ENCODE data around the gene PRKAG2. TPM values are rescaled to one million over a fixed set of nuclear protein-coding genes. Genes with fewer than 3 reads are reported as not detected.

Gene PRKAG2
- total RNA-seq, 1 experiment from 2014 or later, result 73.9 TPM

DNA sequence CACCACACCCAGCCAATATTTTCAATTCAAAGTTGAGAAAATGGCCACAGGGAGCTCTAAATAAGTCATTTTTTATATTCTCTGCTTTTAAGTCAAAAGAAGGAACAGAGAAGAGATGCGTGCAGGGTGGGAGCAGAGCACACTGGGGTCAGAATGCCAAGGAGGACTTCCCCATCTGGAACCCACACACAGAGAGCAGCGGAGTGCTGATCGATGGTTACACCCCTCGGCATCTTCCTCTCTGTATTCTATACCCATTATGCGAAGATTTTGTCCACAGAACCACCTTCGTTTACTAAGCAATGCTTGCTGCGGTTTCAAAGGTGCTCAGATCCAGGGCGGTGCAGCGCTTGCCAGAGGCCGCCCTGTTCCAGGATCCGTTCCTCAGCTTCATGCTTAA, 265.9 kb downstream of the PRKAG2 start:
- BruUV-seq (replicated peaks), result no TSS peak
- intact Hi-C loops (cut with micrococcal nuclease), result no loop called here
- ChIA-PET CTCF (interaction anchor here (1.7 to 1.8 kb wide), 3 partner anchors 15 to 149 kb away, joined by 3 to 9 read pairs (median 7); no protein-coding TSS in a partner anchor), POLR2A (interaction anchor here (0.8 kb wide), 2 partner anchors 16 to 34 kb away, joined by 3 read pairs; no protein-coding TSS in a partner anchor)
- no peaks in the 10 kb centered on the region for H3K27me3 Mint-ChIP-seq (ENCODE audit: insufficient read depth, unreplicated experiment)
- H3K36me3 Mint-ChIP-seq (ENCODE audit: insufficient read depth, unreplicated experiment), result peaks cover 69% of the 10 kb centered on the region
- no peak overlapping the region for H3K4me3 Mint-ChIP-seq (ENCODE audit: unreplicated experiment)
- peaks cover 16% of the 10 kb centered on the region for H3K4me1 Mint-ChIP-seq (ENCODE audit: insufficient read depth, unreplicated experiment)
- H3K27ac Mint-ChIP-seq (ENCODE audit: low read depth, unreplicated experiment), result no peak overlapping the region
- DNase-seq (ENCODE audit: unreplicated experiment), result no peak
- no peaks in the 10 kb centered on the region for H3K9me3 Mint-ChIP-seq (ENCODE audit: unreplicated experiment)
- TF ChIP-seq, protein P1, sequence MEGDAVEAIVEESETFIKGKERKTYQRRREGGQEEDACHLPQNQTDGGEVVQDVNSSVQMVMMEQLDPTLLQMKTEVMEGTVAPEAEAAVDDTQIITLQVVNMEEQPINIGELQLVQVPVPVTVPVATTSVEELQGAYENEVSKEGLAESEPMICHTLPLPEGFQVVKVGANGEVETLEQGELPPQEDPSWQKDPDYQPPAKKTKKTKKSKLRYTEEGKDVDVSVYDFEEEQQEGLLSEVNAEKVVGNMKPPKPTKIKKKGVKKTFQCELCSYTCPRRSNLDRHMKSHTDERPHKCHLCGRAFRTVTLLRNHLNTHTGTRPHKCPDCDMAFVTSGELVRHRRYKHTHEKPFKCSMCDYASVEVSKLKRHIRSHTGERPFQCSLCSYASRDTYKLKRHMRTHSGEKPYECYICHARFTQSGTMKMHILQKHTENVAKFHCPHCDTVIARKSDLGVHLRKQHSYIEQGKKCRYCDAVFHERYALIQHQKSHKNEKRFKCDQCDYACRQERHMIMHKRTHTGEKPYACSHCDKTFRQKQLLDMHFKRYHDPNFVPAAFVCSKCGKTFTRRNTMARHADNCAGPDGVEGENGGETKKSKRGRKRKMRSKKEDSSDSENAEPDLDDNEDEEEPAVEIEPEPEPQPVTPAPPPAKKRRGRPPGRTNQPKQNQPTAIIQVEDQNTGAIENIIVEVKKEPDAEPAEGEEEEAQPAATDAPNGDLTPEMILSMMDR (IDR thresholded peaks at IDR 0.05; ENCODE audit: unreplicated experiment), result no peak

DNA sequence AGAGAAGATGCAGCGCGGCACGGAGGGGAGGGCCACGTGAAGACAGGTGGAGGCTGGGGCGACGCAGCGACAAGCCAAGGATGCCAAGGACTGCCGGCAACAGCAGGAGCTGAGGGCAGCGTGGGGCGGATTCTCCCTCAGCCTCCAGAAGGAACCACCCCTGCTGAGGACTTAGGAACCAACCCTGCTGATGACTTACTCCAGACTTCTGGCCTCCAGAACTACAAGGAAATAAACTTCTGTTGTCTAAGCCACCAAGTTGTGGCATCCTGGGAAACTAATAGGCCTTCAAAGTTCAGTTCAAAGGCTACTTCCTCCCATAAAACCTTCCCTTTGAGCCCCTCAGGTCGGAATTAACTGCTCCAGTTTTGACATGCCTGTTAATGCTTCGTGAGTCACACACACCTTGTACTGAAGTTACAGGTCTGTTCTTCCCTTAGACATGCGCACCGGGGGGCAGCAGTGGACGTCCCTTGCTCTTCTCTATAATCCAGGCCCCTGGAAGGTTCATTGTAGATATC, 268.8 kb downstream of the PRKAG2 start:
- ChIA-PET CTCF (no interaction called here), POLR2A (interaction anchor here (1.2 kb wide), 1 partner anchor 11 kb away, joined by 3 read pairs; no protein-coding TSS in a partner anchor)
- Mint-ChIP-seq H3K27ac (ENCODE audit: low read depth, unreplicated experiment) (peak overlapping the region; percentile 18), H3K36me3 (ENCODE audit: insufficient read depth, unreplicated experiment) (peaks cover 64% of the 10 kb centered on the region), H3K4me3 (ENCODE audit: unreplicated experiment) (no peak overlapping the region), H3K27me3 (ENCODE audit: insufficient read depth, unreplicated experiment) (no peaks in the 10 kb centered on the region), H3K9me3 (ENCODE audit: unreplicated experiment) (no peaks in the 10 kb centered on the region), H3K4me1 (ENCODE audit: insufficient read depth, unreplicated experiment) (peaks cover 20% of the 10 kb centered on the region)
- peak; percentile 65 for DNase-seq (ENCODE audit: unreplicated experiment)
- intact Hi-C loops (cut with micrococcal nuclease), result no loop called here
- BruUV-seq (replicated peaks), result no TSS peak
- TF ChIP-seq, protein P1 (IDR thresholded peaks at IDR 0.05; ENCODE audit: unreplicated experiment), result no peak

DNA sequence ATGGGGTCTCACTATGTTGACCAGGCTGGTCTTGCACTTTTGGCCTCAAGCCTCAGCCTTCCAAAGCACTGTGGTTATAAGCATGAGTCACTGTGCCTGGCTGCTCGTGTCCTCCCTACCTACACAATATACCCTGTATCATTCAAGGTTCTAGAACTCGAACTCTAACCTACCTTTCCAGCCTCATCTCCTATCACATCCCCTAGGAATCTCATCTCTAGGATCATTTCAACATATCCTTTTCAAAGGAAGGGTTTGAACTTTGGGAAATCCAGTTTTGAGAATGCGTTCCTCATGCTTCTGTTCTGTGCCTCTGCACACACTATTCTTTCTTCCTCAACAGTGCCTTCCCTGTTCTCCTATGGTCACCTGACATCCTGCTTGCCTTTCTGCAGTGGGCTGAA, 269.4 kb downstream of the PRKAG2 start:
- CTCF ChIA-PET, result interaction anchor here (0.6 kb wide), 2 partner anchors 231 to 1872 kb away, joined by 5 read pairs; no protein-coding TSS in a partner anchor
- intact Hi-C loops (cut with micrococcal nuclease), result no loop called here
- H3K27ac Mint-ChIP-seq (ENCODE audit: low read depth, unreplicated experiment), result peak overlapping the region; percentile 18

DNA sequence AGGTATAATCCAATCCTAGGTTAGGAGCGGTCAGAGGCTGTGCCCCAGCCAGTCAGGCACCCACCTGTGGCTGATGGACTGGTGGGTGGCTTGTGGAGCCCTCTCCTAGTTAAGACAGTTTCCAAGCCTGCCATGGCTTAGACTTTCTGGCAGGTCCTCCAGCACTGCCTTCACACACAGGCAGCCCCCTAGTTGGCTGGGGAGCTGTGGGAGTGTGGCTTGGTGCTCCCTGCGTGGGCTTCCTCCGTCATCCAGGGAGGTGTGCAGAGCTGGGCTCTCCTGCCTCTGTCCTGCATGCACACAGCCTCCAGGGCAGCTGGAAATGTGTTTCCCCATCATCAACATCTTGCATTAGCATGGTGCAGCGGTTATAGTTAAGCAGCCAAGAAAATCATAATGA, 273.0 kb downstream of the PRKAG2 start:
- no peak overlapping the region for H3K4me3 Mint-ChIP-seq (ENCODE audit: unreplicated experiment)
- H3K27ac Mint-ChIP-seq (ENCODE audit: low read depth, unreplicated experiment), result no peak overlapping the region
- H3K36me3 Mint-ChIP-seq (ENCODE audit: insufficient read depth, unreplicated experiment), result peaks cover 57% of the 10 kb centered on the region
- CTCF ChIA-PET, result interaction anchor here (0.6 to 0.7 kb wide), 2 partner anchors 27 to 103 kb away, joined by 3 read pairs; no protein-coding TSS in a partner anchor
- intact Hi-C loops (cut with micrococcal nuclease), result no loop called here
- H3K27me3 Mint-ChIP-seq (ENCODE audit: insufficient read depth, unreplicated experiment), result no peaks in the 10 kb centered on the region
- no peak for DNase-seq (ENCODE audit: unreplicated experiment)
- no TSS peak for BruUV-seq (replicated peaks)
- H3K4me1 Mint-ChIP-seq (ENCODE audit: insufficient read depth, unreplicated experiment), result peaks cover 50% of the 10 kb centered on the region
- POLR2A ChIA-PET, result no interaction called here
- no peaks in the 10 kb centered on the region for H3K9me3 Mint-ChIP-seq (ENCODE audit: unreplicated experiment)
- TF ChIP-seq, protein P1 (IDR thresholded peaks at IDR 0.05; ENCODE audit: unreplicated experiment), result no peak

More for the DNA sequence above, 269.4 kb downstream of the PRKAG2 start:
- BruUV-seq (replicated peaks), result no TSS peak
- Mint-ChIP-seq H3K36me3 (ENCODE audit: insufficient read depth, unreplicated experiment) (peaks cover 64% of the 10 kb centered on the region), H3K4me1 (ENCODE audit: insufficient read depth, unreplicated experiment) (peaks cover 20% of the 10 kb centered on the region), H3K27me3 (ENCODE audit: insufficient read depth, unreplicated experiment) (no peaks in the 10 kb centered on the region), H3K9me3 (ENCODE audit: unreplicated experiment) (no peaks in the 10 kb centered on the region), H3K4me3 (ENCODE audit: unreplicated experiment) (no peak overlapping the region)
- TF ChIP-seq, protein P1 (IDR thresholded peaks at IDR 0.05; ENCODE audit: unreplicated experiment), result no peak
- POLR2A ChIA-PET, result no interaction called here
- peak; percentile 64 for DNase-seq (ENCODE audit: unreplicated experiment)
